GM21825 (cell line): ENCODE measurements around the gene DENND1A.

Source experiments
- ATAC-seq: cut with Tn5 transposase; IDR thresholded peaks from one replicate; pipeline ENCODE4 v1.9.1; 2021; ENCODE audit warnings: mild to moderate bottlenecking, moderate library complexity; ENCODE audit not compliant: unreplicated experiment

Gene DENND1A

GRCh38 chr9:123868002-123868401 lies 61.9 kb downstream of the DENND1A start:
- no peak for ATAC-seq

GRCh38 chr9:123867034-123867433 lies 62.9 kb downstream of the DENND1A start:
- no peak for ATAC-seq

DNA sequence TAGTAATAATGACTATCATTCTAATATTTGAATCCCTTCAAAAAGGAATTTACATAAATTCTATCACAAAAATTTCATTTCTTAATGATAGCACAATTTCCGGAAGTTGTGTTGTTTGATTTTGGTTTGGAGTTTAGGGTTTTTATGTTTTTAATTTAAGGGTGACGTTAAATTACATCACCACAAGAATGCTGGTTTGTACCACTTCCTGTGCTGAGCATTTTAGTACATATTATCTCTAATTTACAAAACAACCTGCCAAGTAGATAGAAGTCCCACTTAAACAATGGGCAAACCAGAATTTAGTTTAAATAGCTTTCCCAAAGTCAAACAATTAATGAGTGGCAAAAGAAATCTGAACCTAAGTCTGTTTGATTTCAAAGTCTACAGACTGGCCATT lies 63.4 kb downstream of the DENND1A start:
- ATAC-seq, result no peak

GRCh38 chr9:123865226-123866000 lies 64.5 kb downstream of the DENND1A start:
- ATAC-seq, result no peak

DNA sequence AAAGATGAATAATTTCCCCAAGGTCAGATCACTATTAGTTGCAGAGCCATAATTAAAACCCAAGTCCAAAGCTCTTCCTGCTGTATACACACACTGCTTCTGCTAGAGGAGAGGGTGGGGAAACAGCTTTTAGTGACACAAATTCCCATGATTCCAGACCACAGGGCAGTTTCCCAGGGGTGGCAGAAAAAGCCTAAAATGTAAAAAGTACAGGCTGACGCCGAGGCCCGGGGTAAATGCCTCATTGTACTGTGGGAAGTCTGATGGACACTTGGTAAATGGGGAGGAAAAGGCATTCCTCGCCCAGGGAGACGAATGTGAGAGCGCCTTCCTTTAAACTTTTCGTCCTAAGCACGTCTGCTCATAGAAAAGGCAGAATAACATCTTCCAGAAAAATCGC lies 65.7 kb downstream of the DENND1A start:
- no peak for ATAC-seq

DNA sequence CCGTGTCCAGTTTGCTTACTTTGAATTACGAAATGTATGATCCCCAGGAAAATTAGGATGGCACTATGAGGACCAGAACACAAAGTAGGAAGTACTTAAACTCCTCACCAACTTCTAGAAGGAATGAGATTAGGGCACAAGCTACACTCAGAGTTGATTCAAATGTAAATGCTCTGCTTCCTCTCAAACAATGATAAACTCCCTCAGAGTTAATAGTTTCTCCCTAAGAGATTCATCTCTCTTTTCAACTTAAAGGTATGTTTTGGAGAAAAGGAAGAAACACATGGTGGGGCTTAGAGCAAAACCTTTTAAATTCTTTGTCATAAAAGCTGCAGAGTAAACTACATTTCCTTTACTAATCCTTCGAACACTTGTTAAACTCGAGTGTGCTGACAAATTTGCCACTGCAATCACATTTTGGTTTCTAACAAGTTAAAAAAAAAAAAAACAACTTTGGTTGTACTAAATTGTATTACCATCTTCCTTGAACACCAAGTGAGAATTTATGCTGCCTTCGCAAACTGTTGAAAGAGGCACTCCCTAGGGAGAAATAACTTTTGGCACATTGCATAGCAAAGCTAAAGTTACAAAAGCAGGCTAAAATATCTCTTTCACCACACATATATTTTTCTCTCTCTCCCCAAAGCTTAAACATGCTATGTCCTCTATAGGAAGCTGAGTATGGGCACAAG lies 66.6 kb downstream of the DENND1A start:
- ATAC-seq, result no peak

DNA sequence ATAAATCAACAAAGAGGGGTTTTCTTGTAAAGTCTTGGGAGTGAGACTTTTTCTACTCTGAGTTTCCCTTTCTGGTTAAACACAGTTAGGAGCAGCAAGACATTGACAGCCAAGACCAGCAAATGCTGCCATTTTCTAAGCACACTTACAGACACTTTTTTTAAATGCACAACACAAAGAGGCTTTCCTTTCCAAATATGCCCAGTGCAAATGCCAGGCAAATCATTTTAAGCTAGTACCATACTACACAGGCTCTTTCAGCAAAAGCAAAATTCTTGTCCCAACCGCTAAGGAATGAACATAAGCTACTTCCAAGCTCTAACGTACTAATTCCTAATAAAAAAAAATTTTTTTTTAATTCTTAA lies 68.2 kb downstream of the DENND1A start:
- ATAC-seq, result no peak

DNA sequence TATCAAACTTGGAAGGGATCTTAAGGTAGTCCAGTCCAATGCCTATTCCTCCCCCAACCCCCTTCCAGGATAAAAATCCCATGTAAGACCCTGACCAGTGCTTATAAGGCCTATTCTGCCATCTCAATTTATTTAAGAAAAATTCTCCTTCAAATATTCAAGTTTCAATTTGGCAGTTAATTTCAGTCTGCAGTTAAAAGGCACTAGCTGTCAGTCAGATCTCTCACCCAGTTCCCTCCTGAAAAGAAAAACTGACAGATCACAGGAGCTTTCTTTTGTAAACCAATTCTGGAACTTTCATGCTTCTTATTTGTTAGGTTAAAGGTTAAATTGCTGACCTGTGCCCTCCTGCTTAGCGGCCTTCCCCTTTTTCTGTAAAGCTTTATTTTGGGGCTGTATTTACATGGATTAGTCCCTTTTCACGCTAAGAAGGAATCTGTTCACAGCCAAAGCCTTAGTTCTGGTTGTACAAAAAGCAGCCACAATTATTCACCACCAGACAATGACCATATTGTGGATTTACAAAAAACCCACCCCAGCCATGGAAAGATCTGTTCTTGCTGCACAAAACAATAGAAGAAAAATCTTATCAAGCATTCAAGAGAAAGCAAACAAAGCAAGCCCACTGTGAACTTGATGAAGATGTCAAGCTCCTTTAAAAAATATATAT lies 68.7 kb downstream of the DENND1A start:
- ATAC-seq, result no peak

DNA sequence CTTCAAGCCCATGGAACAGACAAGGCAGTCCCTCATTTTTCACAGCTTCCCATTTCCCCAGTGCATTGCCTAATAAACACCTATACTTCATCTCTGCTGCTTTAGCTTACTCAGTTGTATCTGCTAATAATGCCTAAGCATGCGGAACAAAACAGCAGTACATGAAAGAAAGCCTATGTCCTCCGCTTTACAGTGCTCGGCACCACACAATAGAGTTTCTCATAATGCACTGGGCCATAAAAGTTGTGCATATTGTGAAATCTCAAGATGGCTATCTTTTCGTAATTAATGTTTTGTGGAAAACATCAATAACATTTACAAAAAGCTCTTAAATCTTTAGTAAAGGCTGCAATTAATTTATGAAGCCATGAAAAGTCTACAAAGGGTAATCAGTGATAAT lies 69.3 kb downstream of the DENND1A start:
- ATAC-seq, result no peak

DNA sequence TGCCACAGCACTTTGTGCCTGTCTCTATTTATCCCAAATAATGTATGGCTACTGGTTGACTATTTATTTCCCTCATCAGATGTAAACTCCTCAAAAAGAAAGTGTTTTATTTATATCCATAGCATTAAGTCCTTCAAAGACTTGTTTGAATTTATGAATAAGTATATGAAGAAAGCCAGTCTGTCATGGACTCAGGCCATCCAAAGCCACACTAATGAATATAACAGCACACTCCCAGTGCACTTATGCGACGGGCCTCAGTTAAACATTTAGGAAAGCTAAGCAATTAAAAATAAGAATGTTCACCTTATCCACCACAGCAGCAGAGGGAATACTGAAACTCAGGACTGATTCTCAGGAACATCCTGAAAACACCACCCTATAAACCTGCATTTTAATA lies 77.5 kb downstream of the DENND1A start:
- no peak for ATAC-seq

- ATAC-seq, result no peak
Measured at GRCh38 chr9:123851851-123852250, 78.1 kb downstream of the DENND1A start.

GRCh38 chr9:123848447-123849085 lies 81.4 kb downstream of the DENND1A start:
- no peak for ATAC-seq

GRCh38 chr9:123846966-123847365 lies 83.0 kb downstream of the DENND1A start:
- ATAC-seq, result no peak

- ATAC-seq, result no peak
Measured at GRCh38 chr9:123843703-123844102, 86.2 kb downstream of the DENND1A start.

DNA sequence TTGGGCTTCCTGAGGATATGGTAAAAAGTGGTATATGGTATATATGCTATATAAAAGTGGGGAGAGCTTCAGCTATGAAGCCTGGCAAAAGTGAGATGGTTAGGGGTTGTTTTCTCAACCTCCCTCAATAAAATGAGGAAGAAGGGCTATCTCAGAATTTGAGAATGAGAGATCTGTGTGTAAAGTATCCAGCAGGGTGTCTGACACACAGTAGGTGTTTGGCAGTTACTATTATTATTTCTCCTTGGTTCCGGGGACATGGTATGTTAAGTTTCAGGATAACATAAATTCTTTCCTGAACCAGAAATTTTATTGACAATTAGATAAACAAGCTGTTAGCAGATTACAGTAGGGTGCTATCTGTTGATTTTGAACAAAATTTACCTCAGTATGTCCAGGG lies 94.1 kb downstream of the DENND1A start:
- no peak for ATAC-seq

- no peak for ATAC-seq
Measured at GRCh38 chr9:123834889-123835562, 94.9 kb downstream of the DENND1A start.

DNA sequence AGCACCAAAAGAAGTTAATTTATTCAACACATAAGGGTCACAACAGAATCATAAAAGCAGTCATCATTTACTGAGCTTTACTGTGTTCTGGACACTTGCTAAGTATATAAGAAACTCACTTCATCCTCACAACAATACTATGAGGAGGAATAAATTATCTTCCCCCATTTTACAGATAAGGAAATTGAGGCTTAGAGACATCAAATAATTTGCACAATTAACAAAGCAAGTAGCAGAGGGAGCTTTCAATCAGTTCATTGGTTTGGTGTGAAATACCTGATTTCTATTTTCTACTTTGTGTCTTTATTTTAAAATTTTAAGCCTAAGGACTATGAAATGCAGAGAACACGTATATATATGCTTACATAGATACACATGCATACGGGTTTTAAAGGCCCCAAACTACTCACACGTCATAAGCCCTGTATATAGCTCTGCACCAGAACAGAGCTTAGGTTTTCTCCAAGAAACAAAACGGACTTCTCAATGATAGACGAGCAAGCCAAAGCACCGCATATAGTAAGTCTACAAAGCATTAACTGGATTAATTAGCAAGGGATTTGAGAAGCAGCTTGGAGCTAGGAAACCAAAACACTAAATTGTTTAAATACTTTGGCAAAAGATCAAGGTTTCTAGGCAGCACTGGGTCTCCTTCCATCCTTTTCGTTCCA lies 95.6 kb downstream of the DENND1A start:
- no peak for ATAC-seq

DNA sequence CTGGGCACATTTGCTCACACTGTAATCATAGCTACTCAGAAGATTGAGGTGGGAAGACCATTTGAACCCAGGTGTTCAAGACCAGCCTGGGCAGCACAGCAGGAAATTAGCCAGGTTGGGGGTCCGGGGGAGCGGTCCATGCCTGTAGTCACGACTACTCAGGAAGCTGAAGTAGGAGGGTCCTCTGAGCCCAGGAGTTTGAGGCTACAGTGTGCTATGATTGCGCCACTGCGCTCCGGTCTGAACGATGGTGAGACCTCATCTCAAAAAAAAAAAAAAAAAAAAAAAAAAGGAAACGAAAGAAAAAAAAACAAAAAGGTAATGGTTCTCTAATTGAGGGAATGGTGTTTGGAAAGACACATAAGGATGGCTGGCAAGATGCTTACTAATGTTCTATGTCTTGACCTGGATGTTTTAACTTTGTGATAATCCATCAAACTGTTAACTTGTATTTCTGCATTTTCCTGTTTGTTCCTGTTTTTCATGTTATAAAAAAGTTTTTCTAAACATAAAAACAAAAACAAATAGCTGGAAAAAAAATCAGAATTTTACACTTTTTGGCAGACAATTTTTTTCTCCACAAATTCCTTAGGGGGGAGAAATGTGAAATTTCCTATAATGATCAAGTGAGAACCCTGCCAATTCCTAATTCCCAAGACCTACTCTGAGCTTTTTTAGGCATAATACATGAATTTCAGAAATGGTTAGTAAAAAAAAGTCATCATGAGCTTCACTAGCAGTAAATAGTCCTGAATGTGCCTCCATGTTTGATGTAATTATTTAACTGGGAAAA lies 96.9 kb downstream of the DENND1A start:
- no peak for ATAC-seq

GRCh38 chr9:123832176-123832575 lies 97.8 kb downstream of the DENND1A start:
- ATAC-seq, result no peak

DNA sequence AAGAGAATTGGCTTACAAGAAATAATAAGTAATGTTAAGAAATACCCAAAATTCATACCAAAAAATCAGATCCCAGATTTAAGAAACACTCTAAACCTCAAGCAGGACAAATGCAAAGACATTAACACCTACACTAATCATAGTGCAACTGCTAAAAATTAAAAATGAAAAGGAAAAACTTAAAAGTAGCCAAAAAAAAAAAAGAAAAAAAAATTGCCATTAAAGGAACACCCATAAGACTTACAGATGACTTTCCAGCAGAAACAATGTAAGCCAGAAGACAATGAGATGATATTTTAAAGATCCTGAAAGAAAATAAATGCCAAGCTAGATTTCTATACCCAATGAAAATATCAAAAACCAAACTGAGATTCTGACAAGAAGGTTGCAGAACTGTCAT lies 101.5 kb downstream of the DENND1A start:
- ATAC-seq, result no peak
